ENCODE data around the gene ZNRF3.

GRCh38 chr22:29043906-29044575 lies 160.7 kb downstream of the ZNRF3 start:
- TF ChIP-seq CTCF (conservative IDR thresholded peaks at IDR 0.05; ENCODE audit: low read depth, low read length) (no peak), EZH2phosphoT487 (IDR thresholded peaks at IDR 0.05; ENCODE audit: borderline replicate concordance, low read length) (no peak), EZH2 (IDR thresholded peaks at IDR 0.05; ENCODE audit: low read length, unreplicated experiment) (no peak)
